ENCODE data around the gene CIC. TPM values are rescaled to one million over a fixed set of nuclear protein-coding genes. Genes with fewer than 3 reads are reported as not detected.
A peak's percentile ranks its signal among the peaks of the same experiment; 100 is the strongest.

CIC gene
- total and polyA plus RNA-seq, 9 of the 15 experiments (the other 6 are each of a cell fraction or from before 2014, with no cell fraction given) = 0.07 to 44.7 (median 8.6) TPM

- no peak for TF ChIP-seq ZNF280A (IDR thresholded peaks at IDR 0.05; ENCODE audit: low read depth, partially characterized antibody)
- no peak for TF ChIP-seq TBP (optimal IDR thresholded peaks at IDR 0.05; ENCODE audit: low read depth, low read length)
- no peak for TF ChIP-seq TRIM28 (IDR thresholded peaks at IDR 0.05)
- peak; percentile 82 for TF ChIP-seq NKRF (IDR thresholded peaks at IDR 0.05; ENCODE audit: borderline replicate concordance)
- TF ChIP-seq MTA1 (IDR thresholded peaks at IDR 0.05; ENCODE audit: borderline replicate concordance) = no peak
Observed at GRCh38 chr19:42269478-42270345, 660 bp downstream of the CIC start (continued).
